Naive thymus-derived CD8-positive, alpha-beta T cell (primary cell): ENCODE data around the gene KNL1. TPM values are rescaled to one million over a fixed set of nuclear protein-coding genes. Genes with fewer than 3 reads are reported as not detected.
"Not testable (repeated sequence)": the region's sequence is repeated elsewhere in the genome, so short reads cannot be mapped to it uniquely, and the experiment has no call there.

Experiments
- ATAC-seq, 2 donors: fragments of 150-1000 bp; cut with Tn5 transposase in 1 of 2; sonication (Bioruptor Pico), chemical (Tn5 transposase) in 1 of 2; 1 replicate in 1 of 2; 2 replicates in 1 of 2; pipeline ENCODE4 v1.10.0; 2021; ENCODE audit warnings: mild to moderate bottlenecking in 2 of 2, moderate library complexity in 2 of 2
- POLR2A ChIA-PET: fragments of 350-600 bp; sonication (Branson Sonifier 250); formaldehyde crosslinking; loops from one replicate; lab custom pipeline; 2021; ENCODE audit warnings: antibody characterized with exemption; lab: Charles Lee
- DNase-seq, 10 donors: peaks; one replicate each; pipeline versions ENCODE4 v3.0.0 to v3.0.0-alpha.2; 2020 to 2022
- H3K27ac Mint-ChIP-seq, 10 donors: one replicate each; pipeline ENCODE4 v1.8.0; 2020 to 2022; ENCODE audit warnings: mild to moderate bottlenecking in 10 of 10, mixed read lengths in 10 of 10, moderate library complexity in 4 of 10, inconsistent platforms in 1 of 10
- H3K27me3 Mint-ChIP-seq, 5 donors: one replicate each; pipeline ENCODE4 v1.8.0; 2021 to 2022; ENCODE audit warnings: mixed read lengths in 5 of 5
- H3K36me3 Mint-ChIP-seq, 3 donors: one replicate each; pipeline ENCODE4 v1.8.0; 2020 to 2022; ENCODE audit warnings: mixed read lengths in 3 of 3, mild to moderate bottlenecking in 2 of 3, inconsistent platforms in 1 of 3
- H3K4me1 Mint-ChIP-seq, 4 donors: one replicate each; pipeline ENCODE4 v1.8.0; 2021 to 2022; ENCODE audit warnings: mixed read lengths in 4 of 4
- H3K4me3 Mint-ChIP-seq, 10 donors: one replicate each; pipeline ENCODE4 v1.8.0; 2020 to 2022; ENCODE audit warnings: mild to moderate bottlenecking in 10 of 10, mixed read lengths in 10 of 10, moderate library complexity in 6 of 10, inconsistent platforms in 1 of 10
- H3K9me3 Mint-ChIP-seq, 9 donors: one replicate each; pipeline ENCODE4 v1.8.0; 2020 to 2022; ENCODE audit warnings: mixed read lengths in 9 of 9, mild to moderate bottlenecking in 3 of 9, inconsistent platforms in 1 of 9, moderate library complexity in 1 of 9
- polyA plus RNA-seq, 3 donors: library from polyadenylated mRNA; unstranded; fragments of 300-500 nt; fragmentation: Illumina TruSeq; gene quantifications; one replicate each; pipeline ENCODE4 v1.2.3, GENCODE V29; 2021
- total RNA-seq, 8 experiments: library from RNA in 2 of 8; stranded (reverse) in 2 of 8; gene quantifications; one replicate each; pipeline ENCODE4 v1.2.3 and lab custom pipeline; 2021 to 2026

Gene KNL1
- total and polyA plus RNA-seq, 5 experiments from 2014 or later = 0.03 to 0.21 (median 0.14) TPM; not detected in 2

DNA sequence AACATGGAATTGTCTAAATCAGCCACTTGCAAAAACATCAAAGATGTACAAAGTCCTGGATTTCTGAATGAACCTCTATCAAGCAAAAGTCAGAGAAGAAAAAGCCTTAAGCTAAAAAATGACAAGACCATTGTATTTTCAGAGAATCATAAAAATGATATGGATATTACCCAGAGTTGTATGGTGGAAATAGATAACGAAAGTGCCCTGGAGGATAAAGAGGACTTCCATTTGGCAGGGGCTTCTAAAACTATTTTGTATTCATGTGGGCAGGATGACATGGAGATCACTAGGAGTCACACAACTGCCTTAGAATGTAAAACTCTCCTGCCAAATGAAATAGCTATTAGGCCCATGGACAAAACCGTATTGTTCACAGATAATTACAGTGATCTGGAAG is 29.3 kb downstream of the KNL1 start:
- DNase-seq (no peak), ATAC-seq (no peak)
- H3K9me3 Mint-ChIP-seq = no peaks in the 10 kb centered on the region
- H3K27ac Mint-ChIP-seq = no peak overlapping the region
- no peak overlapping the region for H3K4me3 Mint-ChIP-seq
- H3K27me3 Mint-ChIP-seq = no peaks in the 10 kb centered on the region
- H3K36me3 Mint-ChIP-seq = no peaks in the 10 kb centered on the region
- no peaks in the 10 kb centered on the region for H3K4me1 Mint-ChIP-seq
- POLR2A ChIA-PET = no interaction called here

DNA sequence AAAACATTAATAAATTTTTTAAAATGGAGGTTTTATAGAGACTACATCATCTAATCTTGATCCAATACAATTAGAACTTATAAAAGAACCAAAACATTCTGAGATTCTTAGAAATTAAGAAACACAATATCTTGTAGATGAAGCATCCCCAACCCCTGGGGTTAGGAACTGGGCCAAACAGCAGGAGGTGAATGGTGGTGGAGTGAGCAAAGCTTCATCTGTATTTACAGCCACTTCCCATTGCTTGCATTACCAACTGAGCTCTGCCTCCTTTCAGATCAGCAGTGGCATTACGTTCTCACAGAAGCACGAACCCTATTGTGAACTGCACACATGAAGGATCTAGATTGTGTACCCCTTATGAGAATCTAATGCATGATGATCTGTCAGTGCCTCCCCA is 36.3 kb downstream of the KNL1 start:
- ATAC-seq (no peak), DNase-seq (no peak)
- Mint-ChIP-seq H3K4me3 (no peak overlapping the region), H3K9me3 (no peaks in the 10 kb centered on the region), H3K4me1 (no peaks in the 10 kb centered on the region), H3K27me3 (no peaks in the 10 kb centered on the region), H3K27ac (peak overlapping the region in 1 of 10 donors; percentile 24), H3K36me3 (no peaks in the 10 kb centered on the region)
- POLR2A ChIA-PET = no interaction called here

- Mint-ChIP-seq H3K27me3 (no peaks in the 10 kb centered on the region), H3K9me3 (no peaks in the 10 kb centered on the region), H3K4me1 (no peaks in the 10 kb centered on the region), H3K36me3 (no peaks in the 10 kb centered on the region), H3K4me3 (no peak overlapping the region), H3K27ac (no peak overlapping the region)
- no peak for DNase-seq
- no peak for ATAC-seq
- POLR2A ChIA-PET = interaction anchor here (0.6 kb wide), 1 partner anchor 17 kb away, joined by 4 read pairs; no protein-coding TSS in a partner anchor
These were observed 39.1 kb downstream of the KNL1 start for GRCh38 chr15:40633178-40633577.

- Mint-ChIP-seq H3K9me3 (no peaks in the 10 kb centered on the region), H3K27ac (peak overlapping the region in 1 of 10 donors; percentile 31), H3K4me3 (no peak overlapping the region), H3K27me3 (no peaks in the 10 kb centered on the region), H3K36me3 (no peaks in the 10 kb centered on the region), H3K4me1 (no peaks in the 10 kb centered on the region)
- DNase-seq (no peak), ATAC-seq (no peak)
- POLR2A ChIA-PET = no interaction called here
These were observed 43.2 kb downstream of the KNL1 start for GRCh38 chr15:40637221-40637745.

DNA sequence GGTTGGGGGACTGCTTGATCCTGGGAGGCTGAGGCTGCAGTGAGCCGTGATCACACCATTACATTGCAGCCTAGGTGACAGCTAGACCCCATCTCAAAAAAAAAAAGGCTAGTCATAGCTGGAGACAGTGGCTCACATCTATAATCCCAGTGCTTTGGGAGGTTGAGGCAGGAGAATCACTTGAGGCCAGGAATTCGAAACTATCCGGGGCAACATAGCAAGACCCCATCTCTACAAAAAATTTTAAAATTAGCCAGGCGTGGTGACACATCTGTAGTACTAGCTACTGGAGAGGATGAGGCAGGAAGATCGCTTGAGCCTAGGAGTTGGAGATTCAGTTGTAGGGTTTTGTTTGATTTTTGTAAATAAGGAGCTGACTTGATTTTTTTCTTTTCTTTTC is 45.6 kb downstream of the KNL1 start:
- Mint-ChIP-seq H3K4me1 (no peaks in the 10 kb centered on the region), H3K9me3 (no peaks in the 10 kb centered on the region), H3K4me3 (no peak overlapping the region), H3K36me3 (no peaks in the 10 kb centered on the region), H3K27me3 (no peaks in the 10 kb centered on the region), H3K27ac (no peak overlapping the region)
- DNase-seq = no peak
- no peak for ATAC-seq
- POLR2A ChIA-PET = no interaction called here

- DNase-seq = no peak
- H3K36me3 Mint-ChIP-seq = no peaks in the 10 kb centered on the region
- peaks cover 0 to 5% (median 0%) of the 10 kb centered on the region in 4 donors for H3K4me1 Mint-ChIP-seq
- H3K27ac Mint-ChIP-seq = no peak overlapping the region
- H3K27me3 Mint-ChIP-seq = no peaks in the 10 kb centered on the region
- H3K9me3 Mint-ChIP-seq = no peaks in the 10 kb centered on the region
- no peak for ATAC-seq
- no peak overlapping the region for H3K4me3 Mint-ChIP-seq
- POLR2A ChIA-PET = no interaction called here
These were observed 53.5 kb downstream of the KNL1 start for GRCh38 chr15:40647523-40647922.

DNA sequence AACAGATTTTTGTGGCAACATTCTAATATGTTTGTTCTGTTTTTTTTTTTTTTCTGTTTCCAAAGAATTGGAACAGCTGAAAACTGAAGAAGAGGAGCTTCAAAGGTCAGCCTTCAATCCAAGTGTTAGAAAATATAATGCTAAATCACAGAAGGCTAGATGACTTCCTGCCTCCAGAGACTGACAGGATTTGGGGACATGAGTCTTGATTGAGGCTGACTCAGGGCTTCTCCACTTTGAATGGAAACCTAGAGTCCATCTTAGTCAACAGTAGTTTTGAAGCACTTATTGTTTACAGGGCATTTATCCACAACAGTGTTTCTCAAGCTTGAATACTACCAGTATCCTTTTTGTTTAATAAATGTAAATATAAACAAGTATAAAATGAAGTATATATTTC is 56.4 kb downstream of the KNL1 start:
- Mint-ChIP-seq H3K27ac (peak overlapping the region in 1 of 10 donors; percentile 63), H3K9me3 (no peaks in the 10 kb centered on the region), H3K36me3 (no peaks in the 10 kb centered on the region), H3K4me3 (no peak overlapping the region), H3K4me1 (peaks cover 0 to 5% (median 0%) of the 10 kb centered on the region in 4 donors), H3K27me3 (no peaks in the 10 kb centered on the region)
- ATAC-seq (no peak), DNase-seq (no peak)
- POLR2A ChIA-PET = interaction anchor here (0.6 to 0.7 kb wide), 2 partner anchors 17 to 206 kb away, joined by 4 to 5 read pairs; no protein-coding TSS in a partner anchor

- DNase-seq (no peak), ATAC-seq (no peak)
- H3K9me3 Mint-ChIP-seq = no peaks in the 10 kb centered on the region
- H3K4me3 Mint-ChIP-seq = no peak overlapping the region
- POLR2A ChIA-PET = no interaction called here
- H3K36me3 Mint-ChIP-seq = no peaks in the 10 kb centered on the region
- no peaks in the 10 kb centered on the region for H3K4me1 Mint-ChIP-seq
- no peak overlapping the region for H3K27ac Mint-ChIP-seq
- H3K27me3 Mint-ChIP-seq = no peaks in the 10 kb centered on the region
These were observed 66.6 kb downstream of the KNL1 start for GRCh38 chr15:40660686-40661085.

DNA sequence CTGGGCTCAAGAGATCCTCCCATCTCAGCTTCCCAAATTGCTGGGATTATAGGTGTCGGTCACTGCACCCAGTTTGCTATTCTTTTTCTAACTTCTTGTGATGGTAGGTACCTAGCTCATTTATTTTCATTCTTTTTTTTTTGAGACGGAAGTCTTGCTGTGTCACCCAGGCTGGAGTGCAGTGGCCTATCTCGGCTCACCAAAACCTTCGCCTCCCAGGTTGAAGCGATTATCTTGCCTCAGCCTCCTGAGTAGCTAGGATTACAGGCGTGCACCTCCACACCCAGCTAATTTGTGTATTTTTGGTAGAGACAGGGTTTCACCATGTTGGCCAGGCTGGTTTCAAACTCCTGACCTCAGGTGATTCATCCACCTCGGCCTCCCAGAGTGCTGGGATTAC is 70.9 kb downstream of the KNL1 start:
- Mint-ChIP-seq H3K27ac (no peak overlapping the region), H3K36me3 (no peaks in the 10 kb centered on the region), H3K4me3 (no peak overlapping the region), H3K27me3 (no peaks in the 10 kb centered on the region), H3K9me3 (no peaks in the 10 kb centered on the region), H3K4me1 (no peaks in the 10 kb centered on the region)
- ATAC-seq = no peak
- POLR2A ChIA-PET = no interaction called here
- no peak for DNase-seq

DNA sequence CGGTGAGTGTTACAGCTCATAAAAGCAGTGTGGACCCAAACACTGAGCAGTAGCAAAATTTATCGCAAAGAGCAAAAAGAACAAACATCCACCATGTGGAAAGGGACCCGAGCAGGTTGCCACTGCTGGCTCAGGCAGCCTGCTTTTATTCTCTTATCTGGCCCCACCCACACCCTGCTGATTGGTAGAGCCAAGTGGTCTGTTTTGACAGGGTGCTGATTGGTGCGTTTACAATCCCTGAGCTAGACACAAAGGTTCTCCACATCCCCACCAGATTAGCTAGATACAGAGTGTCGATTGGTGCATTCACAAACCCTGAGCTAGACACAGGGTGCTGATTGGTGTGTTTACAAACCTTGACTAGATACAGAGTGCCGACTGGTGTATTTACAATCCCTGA is 82.2 kb downstream of the KNL1 start:
- ATAC-seq, H3K36me3 Mint-ChIP-seq, POLR2A ChIA-PET, H3K9me3 Mint-ChIP-seq, H3K4me3 Mint-ChIP-seq, DNase-seq, H3K27me3 Mint-ChIP-seq: not testable (repeated sequence)
- Mint-ChIP-seq H3K4me1 (peaks cover 0 to 14% (median 3%) of the 10 kb centered on the region in 4 donors), H3K27ac (peak overlapping the region in 1 of 10 donors; percentile 53)

- ATAC-seq, H3K4me3 Mint-ChIP-seq, H3K36me3 Mint-ChIP-seq, H3K27ac Mint-ChIP-seq, H3K27me3 Mint-ChIP-seq, POLR2A ChIA-PET, H3K9me3 Mint-ChIP-seq, DNase-seq: not testable (repeated sequence)
- peaks cover 0 to 14% (median 3%) of the 10 kb centered on the region in 4 donors for H3K4me1 Mint-ChIP-seq
These were observed 82.9 kb downstream of the KNL1 start for GRCh38 chr15:40676906-40677305.

- Mint-ChIP-seq H3K27ac (peak overlapping the region in 1 of 10 donors; percentile 7), H3K9me3 (no peaks in the 10 kb centered on the region), H3K27me3 (no peaks in the 10 kb centered on the region), H3K36me3 (no peaks in the 10 kb centered on the region), H3K4me1 (peaks cover 0 to 12% (median 3%) of the 10 kb centered on the region in 4 donors), H3K4me3 (no peak overlapping the region)
- POLR2A ChIA-PET = no interaction called here
- no peak for ATAC-seq
- no peak for DNase-seq
These were observed 86.1 kb downstream of the KNL1 start for GRCh38 chr15:40680151-40680550.

DNA sequence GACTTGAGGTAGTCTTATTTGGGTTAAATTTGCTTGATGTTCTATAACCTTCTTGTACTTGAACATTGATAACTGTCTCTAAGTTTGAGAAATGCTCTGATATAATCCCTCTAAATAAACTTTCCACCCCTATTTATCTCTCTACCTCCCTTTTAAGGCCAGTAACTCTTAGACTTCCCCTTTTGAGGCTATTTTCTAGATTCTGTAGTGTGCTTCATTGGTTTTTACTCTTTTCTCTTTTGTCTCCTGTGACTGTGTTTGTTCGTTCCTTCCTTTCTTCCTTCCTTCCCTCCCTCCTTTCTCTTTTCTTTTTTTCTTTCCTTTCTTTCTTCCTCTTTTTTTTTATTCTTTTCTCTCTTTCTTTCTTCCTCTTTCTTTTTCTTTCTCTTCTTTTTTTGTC is 86.9 kb downstream of the KNL1 start:
- Mint-ChIP-seq H3K27ac (peak overlapping the region in 1 of 10 donors; percentile 7), H3K4me1 (peaks cover 0 to 12% (median 3%) of the 10 kb centered on the region in 4 donors)
- H3K27me3 Mint-ChIP-seq, H3K4me3 Mint-ChIP-seq, H3K9me3 Mint-ChIP-seq, H3K36me3 Mint-ChIP-seq, POLR2A ChIA-PET, DNase-seq, ATAC-seq: not testable (repeated sequence)

GRCh38 chr15:40684381-40684780 is 90.3 kb downstream of the KNL1 start:
- H3K9me3 Mint-ChIP-seq = no peaks in the 10 kb centered on the region
- peak overlapping the region in 4 of 10 donors; percentile 25 to 47 (median 40) for H3K27ac Mint-ChIP-seq
- H3K27me3 Mint-ChIP-seq = no peaks in the 10 kb centered on the region
- DNase-seq (no peak), ATAC-seq (no peak)
- H3K4me3 Mint-ChIP-seq = no peak overlapping the region
- POLR2A ChIA-PET = interaction anchor here (0.7 kb wide), 1 partner anchor 8 kb away, joined by 3 read pairs; no protein-coding TSS in a partner anchor
- no peaks in the 10 kb centered on the region for H3K36me3 Mint-ChIP-seq
- H3K4me1 Mint-ChIP-seq = peaks cover 0 to 5% (median 0%) of the 10 kb centered on the region in 4 donors
